Liver (tissue), 9 donors: ENCODE data around the gene ERBIN. TPM values are rescaled to one million over a fixed set of nuclear protein-coding genes. Genes with fewer than 3 reads are reported as not detected.

Experiments
- DNase-seq: peaks from one replicate; pipeline ENCODE4 v3.0.0-alpha.2; 2017; ENCODE audit warnings: low spot score
- H3K27ac ChIP-seq, 2 donors: one replicate each; pipeline ENCODE4 v1.7.0; 2013; ENCODE audit warnings: inconsistent platforms in 2 of 2, low read length in 2 of 2, control low read depth in 1 of 2, low read depth in 1 of 2, mild to moderate bottlenecking in 1 of 2
- H3K27me3 ChIP-seq, 4 donors: one replicate each; pipeline versions ENCODE4 v1.6.1 to v1.7.0; 2013; ENCODE audit warnings: low read length in 3 of 4, inconsistent platforms in 1 of 4, mild to moderate bottlenecking in 1 of 4, moderate library complexity in 1 of 4; ENCODE audit not compliant: control insufficient read depth in 4 of 4, insufficient read depth in 4 of 4
- H3K36me3 ChIP-seq, 4 donors: one replicate each; pipeline versions ENCODE4 v1.6.1 to v1.7.0; 2013; ENCODE audit warnings: low read length in 3 of 4, mild to moderate bottlenecking in 3 of 4, low read depth in 1 of 4, moderate library complexity in 1 of 4; ENCODE audit not compliant: control insufficient read depth in 4 of 4, insufficient read depth in 3 of 4
- H3K4me1 ChIP-seq, 4 donors: one replicate each; pipeline versions ENCODE4 v1.6.1 to v1.7.0; 2013; ENCODE audit warnings: low read length in 3 of 4, mild to moderate bottlenecking in 3 of 4, moderate library complexity in 1 of 4; ENCODE audit not compliant: control insufficient read depth in 4 of 4, insufficient read depth in 4 of 4
- H3K4me3 ChIP-seq, 3 donors: one replicate each; pipeline versions ENCODE4 v1.6.1 to v1.7.0; 2013; ENCODE audit warnings: low read length in 3 of 3, control low read depth in 1 of 3, low read depth in 1 of 3, mild to moderate bottlenecking in 1 of 3
- H3K9ac ChIP-seq, 2 donors: one replicate each; pipeline ENCODE4 v1.7.0; 2013; ENCODE audit warnings: low read length in 2 of 2, mild to moderate bottlenecking in 2 of 2, moderate library complexity in 2 of 2, control low read depth in 1 of 2, low read depth in 1 of 2
- H3K9me3 ChIP-seq, 4 donors: one replicate each; pipeline versions ENCODE4 v1.6.1 to v1.7.0; 2013; ENCODE audit warnings: low read length in 3 of 4; ENCODE audit not compliant: control insufficient read depth in 4 of 4
- ATF3 ChIP-seq: IDR thresholded peaks from 2 replicates; pipeline ENCODE4 v1.6.1; 2016; ENCODE audit warnings: antibody characterized with exemption
- CTCF ChIP-seq: fragments of 150-350 bp; IDR thresholded peaks from 2 replicates; pipeline ENCODE4 v1.5.1; 2017; ENCODE audit warnings: improper control_type of control experiment, low read depth, low read length; ENCODE audit not compliant: missing input control
- EGR1 ChIP-seq, 2 donors: IDR thresholded peaks; 2 replicates each; pipeline ENCODE4 v1.6.1; 2016 to 2018; ENCODE audit warnings: antibody characterized with exemption in 2 of 2, low read depth in 2 of 2
- FOXA1 ChIP-seq: IDR thresholded peaks from 2 replicates; pipeline ENCODE4 v1.6.1; 2016; ENCODE audit warnings: antibody characterized with exemption
- FOXA2 ChIP-seq: IDR thresholded peaks from 2 replicates; pipeline ENCODE4 v1.6.1; 2016; ENCODE audit warnings: antibody characterized with exemption
- GABPA ChIP-seq, 2 donors: IDR thresholded peaks in 1 of 2; conservative IDR thresholded peaks in 1 of 2; 2 replicates each; pipeline ENCODE4 v1.6.1; 2016; ENCODE audit warnings: antibody characterized with exemption in 2 of 2, mild to moderate bottlenecking in 1 of 2, moderate library complexity in 1 of 2
- HNF4A ChIP-seq, 2 donors: conservative IDR thresholded peaks; 2 replicates each; pipeline ENCODE4 v1.6.1; 2016; ENCODE audit warnings: antibody characterized with exemption in 2 of 2, mild to moderate bottlenecking in 2 of 2
- HNF4G ChIP-seq: IDR thresholded peaks from 2 replicates; pipeline ENCODE4 v1.6.1; 2016; ENCODE audit warnings: antibody characterized with exemption
- JUND ChIP-seq, 2 donors: IDR thresholded peaks; 2 replicates each; pipeline ENCODE4 v1.6.1; 2016; ENCODE audit warnings: antibody characterized with exemption in 2 of 2
- MAX ChIP-seq: IDR thresholded peaks from 2 replicates; pipeline ENCODE4 v1.6.1; 2016; ENCODE audit warnings: antibody characterized with exemption
- NR2F2 ChIP-seq: IDR thresholded peaks from 2 replicates; pipeline ENCODE4 v1.6.1; 2016; ENCODE audit warnings: antibody characterized with exemption
- RAD21 ChIP-seq, 2 donors: IDR thresholded peaks; 2 replicates each; pipeline ENCODE4 v1.6.1; 2016; ENCODE audit warnings: antibody characterized with exemption in 2 of 2, mild to moderate bottlenecking in 2 of 2
- SP1 ChIP-seq: IDR thresholded peaks from 2 replicates; pipeline ENCODE4 v1.6.1; 2018; ENCODE audit warnings: antibody characterized with exemption, mild to moderate bottlenecking
- TAF1 ChIP-seq: conservative IDR thresholded peaks from 2 replicates; pipeline ENCODE4 v1.6.1; 2016; ENCODE audit warnings: antibody characterized with exemption, mild to moderate bottlenecking
- YY1 ChIP-seq: IDR thresholded peaks from 2 replicates; pipeline ENCODE4 v1.6.1; 2016; ENCODE audit warnings: antibody characterized with exemption, mild to moderate bottlenecking
- WGBS: extraction: QIAGEN DNeasy Blood & Tissue Kit; methylation state at CpG from one replicate; pipeline ENCODE4 v1.1.7; 2013; 5-methylcytosine and 5-hydroxymethylcytosine counted together
- polyA plus RNA-seq, 2 donors: library from polyadenylated mRNA; stranded (reverse) in 1 of 2; unstranded in 1 of 2; fragments of 200-250 nt in 1 of 2; fragments of >200 nt in 1 of 2; fragmentation: Nextera tagmentation in 1 of 2; extraction: Ambion mirVana in 1 of 2; gene quantifications; one replicate each; pipeline versions ENCODE4 v1.2.1 to v1.2.3, GENCODE V29; 2013 to 2015
- total RNA-seq, 2 donors: library from RNA; depleted of rRNA; stranded (reverse); fragments of >200 nt; gene quantifications; one replicate each; pipeline ENCODE4 v1.2.3, GENCODE V29; 2014
- TF ChIP-seq, protein P1 (sequence below): IDR thresholded peaks from 2 replicates; pipeline ENCODE4 v1.6.1; 2016; ENCODE audit warnings: antibody characterized with exemption
- TF ChIP-seq, protein P2 (sequence below): IDR thresholded peaks from 2 replicates; pipeline ENCODE4 v1.6.1; 2016; ENCODE audit warnings: antibody characterized with exemption, mild to moderate bottlenecking
- donor health status: healthy.
- donor health status: healthy.
- donor health status: healthy.
- donor health status: healthy.
- donor health status: healthy.

ERBIN gene
- total and polyA plus RNA-seq, 4 donors, result 9.7 to 54.9 (median 32.5) TPM

DNA sequence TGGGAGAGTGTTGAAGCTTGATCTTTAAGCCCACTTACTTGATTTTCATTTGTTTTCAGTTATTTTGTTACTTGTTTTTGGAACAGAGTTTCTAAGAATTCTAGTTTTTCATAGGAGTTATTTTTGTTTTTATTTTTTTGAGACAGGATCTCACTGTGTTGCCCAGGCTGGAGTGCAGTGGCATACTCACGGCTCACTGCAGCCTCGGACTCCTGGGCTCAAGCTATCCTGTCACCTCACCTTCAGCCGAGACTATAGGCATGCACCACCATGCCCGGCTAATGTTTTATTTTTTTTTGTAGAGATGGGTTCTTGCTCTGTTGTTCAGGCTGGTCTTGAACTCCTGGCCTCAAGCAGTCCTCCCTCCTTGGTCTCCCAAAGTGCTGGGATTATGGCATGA, 6.3 kb downstream of the ERBIN start:
- WGBS, result 93% methylated on average over 4 of the region's 4 CpGs
- peaks cover 9 to 29% (median 16%) of the 10 kb centered on the region in 4 donors for H3K4me1 ChIP-seq
- no peaks in the 10 kb centered on the region for H3K36me3 ChIP-seq
- no peak overlapping the region for H3K27ac ChIP-seq
- TF ChIP-seq FOXA2 (no peak), MAX (no peak), FOXA1 (no peak), JUND (IDR thresholded peaks at IDR 0.05) (no peak), HNF4A (conservative IDR thresholded peaks at IDR 0.05) (no peak), YY1 (no peak), SP1 (no peak), NR2F2 (no peak), HNF4G (no peak), RAD21 (IDR thresholded peaks at IDR 0.05) (no peak), EGR1 (IDR thresholded peaks at IDR 0.05; ENCODE audit: low read depth in 2 of 2) (no peak), ATF3 (no peak), TAF1 (no peak), CTCF (no peak)
- TF ChIP-seq, protein P1, sequence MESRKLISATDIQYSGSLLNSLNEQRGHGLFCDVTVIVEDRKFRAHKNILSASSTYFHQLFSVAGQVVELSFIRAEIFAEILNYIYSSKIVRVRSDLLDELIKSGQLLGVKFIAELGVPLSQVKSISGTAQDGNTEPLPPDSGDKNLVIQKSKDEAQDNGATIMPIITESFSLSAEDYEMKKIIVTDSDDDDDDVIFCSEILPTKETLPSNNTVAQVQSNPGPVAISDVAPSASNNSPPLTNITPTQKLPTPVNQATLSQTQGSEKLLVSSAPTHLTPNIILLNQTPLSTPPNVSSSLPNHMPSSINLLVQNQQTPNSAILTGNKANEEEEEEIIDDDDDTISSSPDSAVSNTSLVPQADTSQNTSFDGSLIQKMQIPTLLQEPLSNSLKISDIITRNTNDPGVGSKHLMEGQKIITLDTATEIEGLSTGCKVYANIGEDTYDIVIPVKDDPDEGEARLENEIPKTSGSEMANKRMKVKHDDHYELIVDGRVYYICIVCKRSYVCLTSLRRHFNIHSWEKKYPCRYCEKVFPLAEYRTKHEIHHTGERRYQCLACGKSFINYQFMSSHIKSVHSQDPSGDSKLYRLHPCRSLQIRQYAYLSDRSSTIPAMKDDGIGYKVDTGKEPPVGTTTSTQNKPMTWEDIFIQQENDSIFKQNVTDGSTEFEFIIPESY, result no peak
- TF ChIP-seq, protein P2, sequence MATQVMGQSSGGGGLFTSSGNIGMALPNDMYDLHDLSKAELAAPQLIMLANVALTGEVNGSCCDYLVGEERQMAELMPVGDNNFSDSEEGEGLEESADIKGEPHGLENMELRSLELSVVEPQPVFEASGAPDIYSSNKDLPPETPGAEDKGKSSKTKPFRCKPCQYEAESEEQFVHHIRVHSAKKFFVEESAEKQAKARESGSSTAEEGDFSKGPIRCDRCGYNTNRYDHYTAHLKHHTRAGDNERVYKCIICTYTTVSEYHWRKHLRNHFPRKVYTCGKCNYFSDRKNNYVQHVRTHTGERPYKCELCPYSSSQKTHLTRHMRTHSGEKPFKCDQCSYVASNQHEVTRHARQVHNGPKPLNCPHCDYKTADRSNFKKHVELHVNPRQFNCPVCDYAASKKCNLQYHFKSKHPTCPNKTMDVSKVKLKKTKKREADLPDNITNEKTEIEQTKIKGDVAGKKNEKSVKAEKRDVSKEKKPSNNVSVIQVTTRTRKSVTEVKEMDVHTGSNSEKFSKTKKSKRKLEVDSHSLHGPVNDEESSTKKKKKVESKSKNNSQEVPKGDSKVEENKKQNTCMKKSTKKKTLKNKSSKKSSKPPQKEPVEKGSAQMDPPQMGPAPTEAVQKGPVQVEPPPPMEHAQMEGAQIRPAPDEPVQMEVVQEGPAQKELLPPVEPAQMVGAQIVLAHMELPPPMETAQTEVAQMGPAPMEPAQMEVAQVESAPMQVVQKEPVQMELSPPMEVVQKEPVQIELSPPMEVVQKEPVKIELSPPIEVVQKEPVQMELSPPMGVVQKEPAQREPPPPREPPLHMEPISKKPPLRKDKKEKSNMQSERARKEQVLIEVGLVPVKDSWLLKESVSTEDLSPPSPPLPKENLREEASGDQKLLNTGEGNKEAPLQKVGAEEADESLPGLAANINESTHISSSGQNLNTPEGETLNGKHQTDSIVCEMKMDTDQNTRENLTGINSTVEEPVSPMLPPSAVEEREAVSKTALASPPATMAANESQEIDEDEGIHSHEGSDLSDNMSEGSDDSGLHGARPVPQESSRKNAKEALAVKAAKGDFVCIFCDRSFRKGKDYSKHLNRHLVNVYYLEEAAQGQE, result no peak
- no peak overlapping the region for H3K4me3 ChIP-seq
- H3K27me3 ChIP-seq, result no peaks in the 10 kb centered on the region
- no peak overlapping the region for H3K9ac ChIP-seq
- no peak for DNase-seq
- no peaks in the 10 kb centered on the region for H3K9me3 ChIP-seq

DNA sequence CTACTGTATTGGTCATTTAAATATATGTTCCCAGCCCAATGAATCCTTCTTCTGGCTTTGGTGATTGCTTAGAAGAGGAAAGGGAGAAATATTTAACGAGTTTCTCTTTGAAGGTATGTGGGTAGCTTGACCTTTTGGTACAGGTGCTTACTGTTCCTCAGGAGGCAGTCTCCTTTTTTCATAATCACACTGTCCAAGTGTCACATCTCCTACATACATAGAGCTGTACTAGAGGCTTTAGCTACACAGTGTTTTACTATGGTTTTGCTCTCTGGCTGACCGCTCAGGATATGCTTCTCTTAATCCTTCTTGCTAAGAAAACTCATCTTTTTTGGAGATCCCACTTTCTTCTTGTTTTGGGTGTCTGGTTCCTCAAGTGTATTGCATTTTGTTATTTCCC, 6.9 kb downstream of the ERBIN start:
- Histone ChIP-seq H3K27ac (no peak overlapping the region), H3K9me3 (no peaks in the 10 kb centered on the region), H3K4me3 (no peak overlapping the region), H3K36me3 (no peaks in the 10 kb centered on the region), H3K4me1 (peaks cover 9 to 26% (median 16%) of the 10 kb centered on the region in 4 donors), H3K9ac (no peak overlapping the region), H3K27me3 (no peaks in the 10 kb centered on the region)
- WGBS, result 61% methylated on average over 2 of the region's 2 CpGs
- DNase-seq, result no peak
- TF ChIP-seq, protein P2, result no peak
- TF ChIP-seq HNF4A (conservative IDR thresholded peaks at IDR 0.05) (no peak), EGR1 (IDR thresholded peaks at IDR 0.05; ENCODE audit: low read depth in 2 of 2) (no peak), MAX (no peak), CTCF (no peak), YY1 (no peak), NR2F2 (no peak), TAF1 (no peak), RAD21 (IDR thresholded peaks at IDR 0.05) (no peak), SP1 (no peak), GABPA (IDR thresholded peaks at IDR 0.05 in 1 of 2, conservative IDR thresholded peaks at IDR 0.05 in 1 of 2) (no peak), ATF3 (no peak)
